HG03025 (cell line): ENCODE measurements around the gene ACE2.

ENCODE experiments used
- ATAC-seq: cut with Tn5 transposase; IDR thresholded peaks from one replicate; pipeline ENCODE4 v1.9.1; 2021; ENCODE audit warnings: mild to moderate bottlenecking, moderate library complexity; ENCODE audit not compliant: unreplicated experiment, low FRiP score

ACE2 gene

DNA sequence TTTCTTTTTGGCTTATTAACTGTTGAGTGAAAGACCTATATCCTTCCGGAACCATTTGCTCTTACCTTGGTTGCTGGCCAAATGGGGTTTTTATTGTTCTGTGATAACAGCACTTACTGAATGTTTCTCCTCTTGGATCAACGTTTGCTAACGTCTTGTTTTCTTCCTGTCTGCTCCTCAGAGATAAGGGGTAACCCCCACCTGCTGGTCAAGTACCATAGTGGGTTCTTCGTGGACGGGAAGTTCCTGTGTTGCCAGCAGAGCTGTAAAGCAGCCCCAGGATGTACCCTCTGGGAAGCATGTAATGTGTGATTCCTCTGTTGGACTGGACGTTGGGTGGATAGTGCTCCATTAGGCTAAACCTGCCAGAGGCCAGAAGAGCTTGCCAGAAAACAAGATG, 84.8 kb downstream of the ACE2 start:
- no peak for ATAC-seq

GRCh38 chrX:15514279-15514678, 86.5 kb downstream of the ACE2 start:
- no peak for ATAC-seq

- no peak for ATAC-seq
Observed at GRCh38 chrX:15512401-15512965, 88.3 kb downstream of the ACE2 start.

DNA sequence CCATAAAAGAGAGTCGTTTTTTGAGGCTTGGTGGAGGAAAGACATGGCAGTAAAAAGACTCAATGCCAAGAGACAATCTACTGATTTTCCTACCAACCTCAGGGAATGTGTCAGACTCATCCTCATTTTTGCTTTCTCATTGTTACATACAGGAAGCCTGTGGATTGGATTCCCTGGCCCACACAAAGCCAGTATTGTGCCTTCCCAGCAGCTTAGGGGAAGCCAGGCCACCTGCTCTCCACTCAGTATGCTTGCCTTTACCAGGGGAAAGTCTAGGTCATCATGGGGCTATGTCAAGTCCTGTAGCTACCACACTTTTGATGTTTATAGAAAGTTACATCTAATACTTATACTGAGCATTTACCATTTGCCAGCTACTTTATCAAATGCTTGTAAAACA, 89.2 kb downstream of the ACE2 start:
- no peak for ATAC-seq
